LoVo (cell line): ENCODE results near the gene KCNQ1.

Source experiments
- DNase-seq: peaks from one replicate; pipeline ENCODE4 v3.0.0-alpha.2; 2016; ENCODE audit warnings: low spot score

The KCNQ1 gene

DNA sequence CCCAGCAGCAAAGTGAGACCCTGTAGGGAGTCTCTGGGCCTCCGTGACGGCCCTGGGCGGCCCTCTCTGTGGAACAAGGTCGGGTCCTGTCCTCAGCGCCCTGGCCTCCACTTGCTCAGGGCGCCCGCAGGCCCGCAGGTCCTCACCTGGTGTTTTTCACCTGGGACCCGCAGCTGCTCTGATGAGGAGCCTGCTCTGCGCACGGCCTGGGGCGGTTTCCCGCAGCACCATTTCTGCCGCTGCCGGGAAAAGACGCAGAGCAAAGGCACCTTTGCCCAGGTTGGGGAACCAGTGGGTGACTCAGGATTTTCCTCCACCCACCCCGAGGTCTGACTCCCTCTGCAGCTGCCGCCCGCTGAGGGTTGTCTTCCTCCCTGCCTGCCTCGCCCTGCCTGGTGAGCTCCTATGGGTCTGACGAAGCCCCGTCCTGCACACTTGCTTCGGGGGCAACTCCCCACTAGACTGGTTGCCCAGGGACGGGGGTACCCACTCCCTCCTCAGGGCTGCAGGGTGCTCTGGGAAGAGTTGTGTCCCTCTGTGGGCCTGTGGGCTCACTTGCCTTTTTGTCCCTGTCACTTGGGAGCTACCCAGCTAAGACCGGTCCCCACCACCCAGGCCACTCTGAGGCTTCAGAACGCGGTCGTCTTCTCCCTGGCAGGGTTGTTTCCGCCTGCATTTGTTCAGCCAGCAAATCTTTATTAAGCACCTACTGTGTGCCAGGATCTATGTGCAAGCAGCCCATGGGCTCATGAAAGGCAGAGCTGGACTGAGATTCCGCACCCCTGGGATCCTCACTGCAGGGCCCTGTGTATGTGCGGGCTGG, 89.5 kb downstream of the KCNQ1 start:
- DNase-seq, result no peak

DNA sequence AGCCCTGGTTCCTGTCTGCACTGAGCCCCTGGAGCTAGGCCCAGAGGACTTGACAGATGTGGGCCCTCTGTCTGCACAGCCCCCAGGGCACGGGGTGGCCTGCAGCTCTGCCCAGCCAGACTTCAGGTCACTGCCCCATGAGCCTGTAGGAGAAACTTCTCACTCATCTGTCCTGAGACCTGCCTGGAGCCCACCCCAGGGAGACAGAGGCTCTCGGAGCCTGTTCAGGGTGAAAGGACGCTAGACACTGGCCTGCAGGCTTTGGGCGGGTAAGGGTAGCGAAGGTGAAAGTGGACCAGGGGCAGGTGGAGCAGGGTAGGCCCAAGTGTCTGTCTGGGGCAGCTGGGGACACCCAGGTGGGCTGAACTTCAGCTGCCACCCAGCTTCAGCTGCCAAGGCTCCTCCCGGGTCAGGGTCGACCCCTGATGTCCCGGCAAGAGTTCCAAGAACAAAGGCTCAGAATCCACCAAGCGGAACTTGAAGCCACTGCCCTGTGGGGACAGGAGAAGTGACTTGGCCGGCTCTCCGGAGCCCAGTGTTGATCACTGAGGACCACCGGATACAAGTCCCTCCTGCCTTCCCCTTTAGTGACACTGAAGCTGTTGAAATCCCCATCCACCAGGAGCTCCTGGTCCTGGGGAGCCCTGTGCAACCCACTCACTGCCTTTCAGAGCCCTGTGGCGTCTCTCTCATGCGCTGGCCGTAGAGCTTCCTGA, 90.3 kb downstream of the KCNQ1 start:
- DNase-seq, result no peak

DNA sequence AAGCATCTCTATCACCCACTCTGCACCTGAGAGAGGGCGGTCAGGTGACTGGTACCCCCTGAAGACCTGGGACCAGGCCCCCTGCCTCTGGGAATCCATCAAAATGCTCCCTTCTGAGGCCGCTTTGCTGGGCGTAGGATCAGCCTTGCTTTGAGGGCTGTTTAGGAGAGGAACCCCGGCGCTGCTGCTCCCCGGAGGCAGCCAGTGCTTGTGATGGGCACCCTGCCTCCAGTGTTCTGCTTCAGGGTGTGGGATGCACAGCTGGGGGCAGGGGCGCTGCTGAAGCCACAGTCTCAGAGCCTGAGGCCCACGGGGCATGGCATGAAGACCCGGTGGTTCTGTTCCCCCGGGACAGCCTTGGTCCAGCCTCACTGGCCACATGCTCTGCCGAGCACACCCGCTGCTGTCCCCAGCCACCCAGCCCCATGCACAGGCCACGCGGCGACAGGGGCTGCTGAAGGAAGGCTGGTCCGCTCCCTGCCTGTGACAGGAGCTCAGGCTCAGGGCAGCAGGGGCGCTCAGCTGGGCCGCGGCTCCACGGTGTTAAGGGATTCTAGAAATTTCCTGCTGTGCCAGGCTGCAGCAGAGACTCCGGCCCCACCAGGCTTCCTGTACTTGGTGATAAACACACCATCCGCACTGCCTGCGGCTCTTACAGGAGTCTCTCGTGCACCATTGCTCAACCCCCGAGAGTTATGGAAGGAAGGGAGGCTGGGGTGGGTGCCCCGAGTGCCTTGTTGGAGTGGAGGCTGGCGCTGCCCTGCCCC, 91.0 kb downstream of the KCNQ1 start:
- no peak for DNase-seq

DNA sequence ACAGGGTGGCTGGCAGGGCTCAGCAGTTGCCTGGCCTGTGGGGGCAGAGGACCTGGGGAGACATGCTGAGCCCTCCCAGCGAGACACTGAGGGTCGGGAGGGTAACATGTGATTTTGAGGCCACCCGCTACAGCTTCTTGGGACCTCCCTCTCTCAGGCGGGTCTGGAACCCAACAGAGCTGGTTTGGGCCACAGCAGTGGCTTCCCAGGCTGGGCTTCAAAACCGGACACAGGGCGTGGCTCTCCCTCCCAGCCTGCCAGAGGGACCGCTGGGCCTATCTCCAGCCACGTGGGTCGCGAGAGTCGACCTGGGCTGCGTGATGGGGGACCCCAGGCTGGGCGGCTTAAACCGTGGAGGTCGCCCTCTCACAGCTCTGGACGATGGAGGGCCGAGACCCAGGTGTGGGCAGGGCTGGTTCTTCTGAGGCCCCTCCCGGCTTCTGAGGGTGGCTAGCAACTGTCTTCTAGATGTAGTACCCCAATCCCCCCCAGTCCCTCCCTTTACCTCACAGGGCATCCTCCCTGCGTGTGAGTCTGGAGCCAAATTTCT, 91.7 kb downstream of the KCNQ1 start:
- no peak for DNase-seq

DNA sequence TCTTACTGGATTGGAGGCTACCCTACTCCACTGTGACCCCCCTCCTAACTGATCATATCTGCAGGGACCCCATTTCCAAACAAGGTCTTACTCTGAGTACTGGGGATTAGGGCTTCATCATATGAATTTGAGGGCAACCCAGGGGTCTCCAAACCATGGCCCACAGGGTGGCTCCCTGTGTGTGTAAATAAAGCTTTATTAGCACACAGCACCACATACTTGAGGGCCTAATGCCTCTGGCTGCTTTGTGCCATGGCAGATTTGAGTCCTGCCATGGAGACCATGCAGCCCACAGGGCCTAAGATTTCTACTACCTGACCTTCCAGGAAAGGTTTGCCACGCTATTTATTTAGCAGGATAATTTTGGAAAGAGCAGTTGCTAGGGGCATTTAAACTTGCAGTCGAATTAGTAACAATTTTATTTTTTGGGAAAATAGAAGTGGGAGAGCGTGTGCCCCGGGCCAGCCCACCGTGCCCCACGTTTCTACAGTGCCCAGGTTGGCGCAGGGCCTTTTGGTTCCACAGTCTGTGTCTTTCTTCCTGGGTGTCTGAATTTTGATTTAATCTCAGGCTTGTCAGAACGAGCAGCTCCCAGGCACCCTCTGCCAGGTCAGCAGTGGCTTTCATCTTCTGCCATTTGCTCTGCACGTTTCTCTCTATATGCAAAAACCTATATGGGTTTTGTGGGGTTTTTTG, 92.3 kb downstream of the KCNQ1 start:
- no peak for DNase-seq

DNA sequence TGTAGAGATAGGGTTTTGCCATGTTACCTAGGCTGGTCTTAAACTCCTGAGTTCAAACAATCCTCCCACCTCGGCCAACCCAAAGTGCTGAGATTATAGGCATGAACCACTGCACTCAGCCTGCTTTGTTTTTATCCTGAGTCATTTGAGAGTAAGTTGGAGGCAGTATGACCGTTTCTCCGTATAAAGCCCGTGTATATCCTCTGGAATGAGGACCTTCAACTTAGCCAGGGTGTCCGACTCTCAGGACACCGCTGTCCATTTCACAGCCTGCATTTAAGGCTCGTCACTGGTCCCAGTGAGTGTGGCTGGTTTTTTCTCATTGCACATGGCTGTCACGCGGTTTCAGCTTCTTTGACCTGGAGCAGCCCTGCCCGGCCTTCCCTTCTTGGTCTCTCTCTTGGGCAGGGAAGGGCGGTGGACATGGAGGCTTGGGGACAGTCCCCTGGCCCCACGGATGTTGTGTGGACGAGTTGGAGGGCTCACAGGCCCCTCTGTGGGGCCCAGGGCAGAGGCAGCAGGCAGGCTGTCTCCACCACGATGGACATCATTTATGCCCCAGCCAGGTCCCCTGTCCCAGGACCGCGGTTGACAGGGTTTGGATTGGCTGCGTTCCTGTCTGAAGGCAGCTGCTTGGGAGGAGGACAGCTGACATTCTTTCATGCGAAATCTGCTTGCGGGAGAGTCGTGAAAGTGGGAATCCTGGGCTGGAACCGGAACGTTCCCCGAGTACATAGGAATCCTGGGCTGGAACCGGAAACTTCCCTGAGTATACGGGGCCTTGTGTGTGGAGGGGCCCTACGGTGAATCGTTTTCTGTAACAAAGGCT, 93.3 kb downstream of the KCNQ1 start:
- no peak for DNase-seq

DNA sequence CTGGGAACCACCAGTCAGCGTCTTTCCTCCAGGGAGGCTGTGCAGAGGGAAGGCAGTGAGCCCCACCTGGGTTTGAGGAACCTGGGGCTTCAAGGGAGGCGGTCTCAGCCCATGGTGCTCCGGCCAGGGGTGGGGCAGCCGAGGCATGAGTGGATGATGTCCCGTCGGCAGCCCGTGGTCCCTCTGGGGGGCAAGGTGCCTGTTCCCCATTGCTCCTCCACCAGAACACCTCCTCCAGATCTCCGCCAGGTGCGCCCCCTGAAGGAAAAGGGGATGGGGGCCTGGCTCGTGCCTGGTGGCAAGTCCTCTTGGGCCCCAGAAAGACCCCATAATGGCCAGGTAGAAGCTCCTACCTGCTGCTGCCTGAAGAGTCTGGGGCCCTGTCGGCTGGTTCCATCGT, 94.1 kb downstream of the KCNQ1 start:
- DNase-seq, result no peak

DNA sequence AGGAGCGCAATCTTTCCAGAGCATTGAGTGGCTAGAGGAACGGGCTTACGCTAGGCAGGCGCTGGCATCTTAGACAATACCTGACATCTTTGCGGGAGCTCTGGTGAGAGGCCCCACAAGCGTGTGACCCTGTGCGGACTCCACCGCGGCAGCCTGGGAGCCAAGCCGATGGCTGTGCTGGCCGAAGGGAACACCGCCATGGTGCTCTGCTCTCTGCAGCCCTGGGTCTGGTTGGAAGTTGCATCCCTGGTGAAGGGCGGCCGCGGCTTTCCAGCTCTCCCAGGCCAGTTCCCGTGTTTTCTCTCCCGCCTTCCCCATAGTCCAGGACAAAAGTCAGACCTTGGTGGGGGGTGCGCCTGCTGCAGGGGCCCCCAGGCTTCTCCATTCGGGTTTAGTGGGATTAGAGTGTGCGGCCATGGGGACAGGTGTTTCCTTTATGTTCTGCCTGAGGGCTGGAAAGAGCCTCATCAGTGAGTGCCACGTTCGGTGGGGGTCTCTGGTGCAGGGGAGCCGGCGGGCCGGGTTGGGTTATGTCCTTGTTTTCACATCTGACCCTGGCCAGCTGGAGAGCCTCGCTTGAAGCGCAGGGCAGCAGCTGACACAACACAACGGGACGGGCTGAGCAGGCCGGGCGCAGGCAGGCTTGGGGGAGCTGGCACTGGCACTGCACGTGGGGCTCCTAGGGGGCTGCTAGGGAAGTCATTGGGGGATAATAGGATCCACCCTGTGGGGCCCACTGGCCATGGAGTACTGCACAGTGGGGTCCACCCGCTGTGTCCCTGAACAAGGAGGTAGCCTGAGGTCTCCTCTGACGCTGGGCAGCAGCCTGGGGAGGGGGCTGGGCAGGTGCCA, 94.8 kb downstream of the KCNQ1 start:
- no peak for DNase-seq

DNA sequence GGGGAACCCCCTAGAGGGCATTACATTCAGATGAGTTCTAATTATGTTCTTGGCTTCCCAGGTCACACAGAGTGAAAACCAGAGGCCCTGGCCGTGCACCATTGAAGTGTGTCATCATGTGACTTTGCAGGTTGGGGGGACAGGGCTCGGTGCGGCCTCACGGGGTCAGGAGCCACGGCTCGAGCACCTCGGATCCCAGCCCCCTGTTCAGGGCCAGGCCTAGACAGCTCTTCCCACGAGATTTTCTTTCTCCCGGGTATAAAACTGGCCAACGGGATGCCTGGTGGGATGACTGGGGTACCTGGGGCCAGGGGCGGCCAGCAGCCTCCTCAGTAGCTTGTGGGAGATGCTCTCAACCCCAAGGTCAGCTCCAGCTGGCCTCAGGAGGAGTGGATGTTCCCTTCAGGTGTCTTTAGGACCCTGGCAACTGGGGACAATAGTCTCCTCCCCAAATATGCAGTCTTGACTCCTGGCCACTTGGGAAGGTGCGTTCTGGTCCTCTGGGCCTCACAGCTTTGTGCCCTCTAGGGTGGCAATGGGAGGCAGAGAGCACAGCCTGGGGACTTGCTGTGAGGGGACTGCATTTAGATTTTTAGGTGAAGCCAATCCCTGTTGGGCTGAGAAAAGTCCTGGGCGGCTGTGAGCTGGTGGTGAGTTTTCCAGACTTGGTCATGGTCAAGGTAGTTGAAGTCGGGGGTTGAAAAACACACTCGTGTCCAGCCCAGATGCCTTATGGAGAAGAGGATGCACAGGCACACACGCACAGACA, 95.6 kb downstream of the KCNQ1 start:
- DNase-seq, result no peak

DNA sequence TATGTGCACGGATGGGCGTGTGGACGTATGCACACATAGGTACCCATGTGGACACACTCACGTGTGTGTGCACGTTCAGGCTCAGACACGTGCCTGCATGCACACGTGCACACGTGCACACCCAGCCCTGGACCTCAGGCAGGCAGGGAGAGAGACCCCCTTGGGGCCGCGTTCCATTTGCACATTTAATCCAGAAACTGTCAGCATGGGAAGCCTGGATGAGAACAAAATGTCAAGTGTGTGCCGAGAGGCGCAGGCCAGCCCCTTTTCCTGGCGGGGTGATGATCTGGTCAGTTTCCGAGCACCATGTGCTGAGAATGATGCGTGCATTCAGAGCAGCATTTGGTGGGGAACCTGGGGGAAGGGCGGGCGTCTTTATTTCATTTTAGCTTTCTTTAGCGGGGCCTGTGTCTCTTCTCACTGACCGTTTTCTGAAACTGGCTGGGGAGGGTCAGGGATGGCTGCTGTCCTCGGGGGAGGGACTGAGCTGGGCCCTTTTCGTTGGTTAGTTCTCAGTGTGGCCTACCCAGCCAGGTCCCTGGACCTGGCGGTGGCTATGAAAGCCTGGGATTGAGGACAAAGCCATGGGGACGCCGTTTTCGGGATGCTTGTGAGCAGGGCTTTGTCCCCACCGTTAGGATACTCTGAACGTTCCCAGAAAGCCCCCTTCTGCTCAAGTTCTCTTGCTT, 96.3 kb downstream of the KCNQ1 start:
- no peak for DNase-seq

DNA sequence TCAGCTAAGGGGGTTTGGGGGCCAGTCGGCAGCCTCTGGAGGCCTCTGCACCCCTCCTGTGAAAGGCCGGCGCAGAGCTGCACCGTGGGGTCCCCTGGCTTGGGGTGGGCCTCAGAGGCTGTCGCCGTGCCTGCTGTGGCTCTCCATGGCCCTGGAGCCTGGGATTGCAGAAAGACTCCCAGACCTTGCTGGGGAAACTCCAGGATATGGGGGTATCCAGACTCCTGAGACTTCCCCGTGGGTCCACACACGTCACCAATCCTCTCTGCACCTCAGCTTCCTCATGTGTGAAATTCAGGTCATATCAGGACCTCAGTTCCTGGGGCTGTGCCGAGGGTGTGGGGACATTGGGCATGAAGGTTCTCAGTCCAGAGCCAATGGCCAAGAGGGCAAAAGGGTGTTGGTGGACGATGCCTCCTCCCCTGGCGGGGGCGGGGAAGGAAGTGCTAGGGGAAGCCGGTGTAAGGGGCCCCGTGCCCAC, 97.1 kb downstream of the KCNQ1 start:
- DNase-seq, result no peak

DNA sequence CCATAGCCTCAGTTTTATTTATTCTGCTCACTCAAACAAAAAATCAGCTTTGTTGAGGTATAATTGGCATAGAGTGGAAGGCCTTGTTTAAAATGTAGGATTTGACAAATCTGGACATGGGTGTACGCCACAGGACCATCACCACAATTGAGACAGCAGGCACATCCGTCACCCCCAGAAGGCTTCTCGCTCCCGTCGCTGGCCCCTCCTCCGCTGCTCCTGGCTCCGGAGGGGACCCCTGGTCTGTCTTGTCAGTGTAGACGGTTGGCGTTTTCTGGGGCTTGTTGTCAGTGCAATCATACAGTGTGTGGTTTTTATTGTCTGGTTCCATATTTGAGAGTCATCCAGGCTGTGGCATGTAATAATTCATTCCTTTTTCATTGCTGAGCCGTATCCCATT, 97.6 kb downstream of the KCNQ1 start:
- no peak for DNase-seq

DNA sequence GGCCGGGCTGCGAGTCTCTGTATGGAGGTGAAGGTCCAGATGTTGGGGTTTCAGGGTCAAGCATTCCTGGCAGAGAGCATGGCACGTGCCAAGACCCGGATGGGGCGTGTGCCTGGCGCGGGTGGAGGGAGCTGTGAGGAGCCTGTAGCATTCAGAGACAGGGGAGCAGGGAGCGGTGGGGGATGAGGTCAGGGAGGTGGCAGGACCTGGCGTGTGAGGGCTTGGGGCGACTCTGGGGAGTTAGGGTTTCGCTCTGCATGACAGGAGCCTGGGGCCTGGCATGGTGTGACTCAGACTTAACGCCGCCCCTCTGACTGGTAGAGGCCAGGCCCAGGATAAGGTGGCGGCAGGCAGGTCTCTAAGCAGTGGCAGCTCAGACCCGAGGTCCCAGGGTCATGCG, 103.0 kb downstream of the KCNQ1 start:
- no peak for DNase-seq

DNA sequence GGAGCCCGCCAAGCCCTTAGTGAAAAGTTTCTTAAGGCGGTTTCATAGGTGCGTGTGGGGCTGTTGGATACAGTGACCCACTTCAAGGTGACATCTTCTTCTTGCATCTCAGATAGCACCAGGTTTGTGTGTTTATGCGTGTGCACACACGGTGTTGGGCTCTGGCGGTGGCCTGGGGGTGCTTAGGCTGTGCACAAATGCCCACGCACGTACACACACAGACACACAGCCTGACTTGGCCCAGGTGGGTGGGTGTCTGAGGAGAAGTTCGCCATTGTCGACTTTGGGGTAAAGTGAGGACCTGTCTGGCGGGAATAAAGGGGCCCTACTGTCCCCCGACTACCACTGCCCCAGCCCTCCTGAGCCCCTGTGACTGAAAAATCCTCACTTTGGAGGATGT, 103.8 kb downstream of the KCNQ1 start:
- no peak for DNase-seq

DNA sequence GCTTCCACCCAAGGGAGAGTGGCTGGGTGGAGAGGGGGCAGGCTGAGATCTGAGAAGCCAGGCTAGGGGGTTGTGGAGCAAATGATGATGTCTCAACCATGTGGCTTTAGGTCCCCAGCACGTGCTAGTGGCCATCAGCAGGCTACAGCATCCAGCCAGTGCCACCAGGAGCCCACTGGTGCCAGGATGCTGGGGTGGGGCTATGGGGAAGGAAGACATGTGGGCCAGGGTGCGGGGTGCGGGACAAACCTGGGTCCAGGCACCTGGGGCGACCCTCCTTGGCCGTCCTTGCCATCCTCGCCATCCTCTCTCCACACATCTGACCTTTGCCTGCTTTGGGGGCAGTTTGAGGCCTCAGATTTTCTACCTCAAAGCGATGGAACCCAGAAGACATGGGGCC, 104.3 kb downstream of the KCNQ1 start:
- no peak for DNase-seq

DNA sequence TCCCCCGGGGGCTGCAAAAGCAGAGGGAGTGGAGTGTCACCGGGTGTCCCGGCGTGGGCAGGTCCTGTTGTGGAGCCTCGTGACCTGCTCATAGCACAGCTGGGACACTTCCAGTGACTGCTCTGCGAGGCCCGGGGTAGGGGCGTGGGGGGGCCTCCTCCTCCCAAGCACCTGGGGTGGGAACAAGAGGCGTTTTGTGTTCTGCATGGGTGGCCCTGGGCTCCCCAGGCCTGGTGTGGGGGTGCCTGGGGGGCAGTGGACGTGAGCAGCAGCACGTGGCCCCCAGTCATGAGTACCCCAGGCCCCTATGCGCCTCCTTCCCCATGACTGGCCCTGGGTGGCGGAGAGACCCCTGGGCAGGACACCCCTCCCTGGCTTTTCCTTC, 104.7 kb downstream of the KCNQ1 start:
- no peak for DNase-seq

DNA sequence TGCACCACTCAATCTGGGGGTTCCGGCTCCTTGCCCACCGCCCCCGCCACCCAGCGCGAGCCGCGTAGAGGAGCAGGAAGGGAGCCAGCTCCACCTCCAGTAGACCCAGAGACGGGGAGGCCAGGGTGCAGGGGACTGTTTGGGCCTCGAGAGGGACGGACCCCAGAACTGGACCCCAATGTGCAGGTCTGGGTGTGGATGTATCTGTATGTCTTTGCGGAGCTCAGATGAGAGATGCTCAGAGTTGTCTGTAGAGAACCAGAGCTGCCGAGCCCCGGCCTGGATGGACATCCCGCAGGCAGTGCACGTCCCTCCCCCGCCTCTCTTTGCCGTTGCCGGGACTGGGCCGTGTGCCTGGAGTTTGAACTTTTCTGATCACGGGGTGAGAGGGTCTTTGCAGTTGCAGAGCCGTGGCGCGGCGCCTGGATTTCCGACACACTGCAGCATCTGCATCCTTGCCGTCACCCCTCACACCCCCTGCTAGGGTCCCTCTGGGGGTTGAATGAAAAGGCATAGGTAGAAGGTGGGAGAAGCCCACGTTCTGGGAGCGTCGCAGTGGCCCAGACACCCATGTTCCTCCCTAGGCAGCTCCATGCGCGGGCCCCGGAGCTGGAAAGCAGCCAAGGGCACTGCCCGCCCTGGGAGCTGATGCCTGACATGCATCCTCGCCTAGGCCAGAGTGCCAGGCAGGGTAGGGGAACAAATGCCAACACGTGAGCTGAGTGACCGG, 105.2 kb downstream of the KCNQ1 start:
- no peak for DNase-seq

DNA sequence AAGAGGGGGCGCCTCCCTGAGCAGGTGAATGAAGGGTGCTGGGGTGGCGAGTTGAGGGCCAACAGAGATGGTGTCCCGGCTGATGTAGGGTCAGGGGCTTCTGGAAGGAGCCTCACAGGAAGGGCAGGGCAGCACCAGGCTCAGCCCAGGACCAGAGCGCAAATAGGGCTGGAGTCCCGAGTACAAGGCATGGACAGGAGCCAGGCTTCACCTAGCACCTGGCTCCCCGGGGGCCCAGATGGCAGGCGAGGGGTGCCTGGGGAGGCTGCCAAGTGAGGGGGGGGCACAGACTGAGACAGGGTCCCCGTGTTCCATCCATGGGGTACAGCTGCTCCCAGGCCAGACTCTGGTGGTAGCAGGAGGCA, 105.8 kb downstream of the KCNQ1 start:
- no peak for DNase-seq
